Esophagus squamous epithelium (tissue), 5 donors: Measurements from ENCODE around the gene RIPK3. TPM values are rescaled to one million over a fixed set of nuclear protein-coding genes. Genes with fewer than 3 reads are reported as not detected.
"Not testable (repeated sequence)": the region's sequence is repeated elsewhere in the genome, so short reads cannot be mapped to it uniquely, and the experiment has no call there.

Experiments
- DNase-seq: peaks from one replicate; lab custom pipeline; 2025; lab: John Stamatoyannopoulos, UW
- H3K27ac ChIP-seq, 4 donors: fragments of 200-600 bp; sonication (generic); one replicate each; pipeline ENCODE4 v1.5.1; 2016 to 2019; ENCODE audit warnings: mild to moderate bottlenecking in 1 of 4
- H3K27me3 ChIP-seq, 4 donors: fragments of 200-600 bp; sonication (generic); 1 replicate in 3 of 4; 2 replicates in 1 of 4; pipeline versions ENCODE4 v1.5.1 to v1.6.0; 2017 to 2021; ENCODE audit warnings: antibody characterized with exemption in 1 of 4
- H3K36me3 ChIP-seq, 3 donors: fragments of 200-600 bp; sonication (generic); one replicate each; pipeline ENCODE4 v1.5.1; 2016 to 2019
- H3K4me1 ChIP-seq, 3 donors: fragments of 200-600 bp; sonication (generic); one replicate each; pipeline ENCODE4 v1.5.1; 2017 to 2019
- H3K4me3 ChIP-seq, 4 donors: fragments of 200-600 bp; sonication (generic); 1 replicate in 3 of 4; 2 replicates in 1 of 4; pipeline ENCODE4 v1.5.1; 2016 to 2019; ENCODE audit warnings: mild to moderate bottlenecking in 2 of 4, moderate library complexity in 1 of 4
- H3K9me3 ChIP-seq, 3 donors: fragments of 200-600 bp; sonication (generic); one replicate each; pipeline ENCODE4 v1.5.1; 2016 to 2019
- POLR2A ChIP-seq, 4 donors: fragments of 450-650 bp; IDR thresholded peaks; one replicate each; pipeline ENCODE4 v1.6.1; 2017; ENCODE audit warnings: antibody characterized with exemption in 4 of 4, mild to moderate bottlenecking in 4 of 4, moderate library complexity in 3 of 4
- WGBS, 2 donors: methylation state at CpG; one replicate each; pipeline ENCODE4 v1.1.5; 2018; 5-methylcytosine and 5-hydroxymethylcytosine counted together
- intact Hi-C: fragments of 100-400 bp; cut with DNase I; formaldehyde crosslinking; loops from one replicate; pipeline ENCODE4 v1.15.0; 2022
- total RNA-seq, 4 donors: library from RNA; depleted of rRNA; stranded (reverse); fragments of >200 nt; gene quantifications; one replicate each; pipeline ENCODE4 v1.1.0, GENCODE V29; 2016
- TF ChIP-seq, protein P1 (sequence below), 6 experiments: fragments of 450-650 bp in 4 of 6; fragments of 200-600 bp in 2 of 6; sonication (generic) in 2 of 6; IDR thresholded peaks; one replicate each; pipeline ENCODE4 v1.5.1; 2016 to 2019; ENCODE audit warnings: antibody characterized with exemption in 6 of 6, mild to moderate bottlenecking in 4 of 6, moderate library complexity in 4 of 6
- donor health status: DM: yes; HTN: yes; CAD: no.

Gene RIPK3
- total RNA-seq, 4 donors from 2014 or later, result 10.3 to 21.4 (median 12.7) TPM

GRCh38 chr14:24362241-24362960 is 22.6 kb upstream of the RIPK3 start:
- H3K27ac ChIP-seq, result no peak overlapping the region
- intact Hi-C loops, result no loop called here
- TF ChIP-seq, protein P1, sequence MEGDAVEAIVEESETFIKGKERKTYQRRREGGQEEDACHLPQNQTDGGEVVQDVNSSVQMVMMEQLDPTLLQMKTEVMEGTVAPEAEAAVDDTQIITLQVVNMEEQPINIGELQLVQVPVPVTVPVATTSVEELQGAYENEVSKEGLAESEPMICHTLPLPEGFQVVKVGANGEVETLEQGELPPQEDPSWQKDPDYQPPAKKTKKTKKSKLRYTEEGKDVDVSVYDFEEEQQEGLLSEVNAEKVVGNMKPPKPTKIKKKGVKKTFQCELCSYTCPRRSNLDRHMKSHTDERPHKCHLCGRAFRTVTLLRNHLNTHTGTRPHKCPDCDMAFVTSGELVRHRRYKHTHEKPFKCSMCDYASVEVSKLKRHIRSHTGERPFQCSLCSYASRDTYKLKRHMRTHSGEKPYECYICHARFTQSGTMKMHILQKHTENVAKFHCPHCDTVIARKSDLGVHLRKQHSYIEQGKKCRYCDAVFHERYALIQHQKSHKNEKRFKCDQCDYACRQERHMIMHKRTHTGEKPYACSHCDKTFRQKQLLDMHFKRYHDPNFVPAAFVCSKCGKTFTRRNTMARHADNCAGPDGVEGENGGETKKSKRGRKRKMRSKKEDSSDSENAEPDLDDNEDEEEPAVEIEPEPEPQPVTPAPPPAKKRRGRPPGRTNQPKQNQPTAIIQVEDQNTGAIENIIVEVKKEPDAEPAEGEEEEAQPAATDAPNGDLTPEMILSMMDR (IDR thresholded peaks at IDR 0.05), result no peak
- no peak for TF ChIP-seq POLR2A (IDR thresholded peaks at IDR 0.05)
- H3K9me3 ChIP-seq, result no peaks in the 10 kb centered on the region
- H3K4me3 ChIP-seq, result no peak overlapping the region
- peaks cover 0 to 4% (median 0%) of the 10 kb centered on the region in 4 donors for H3K27me3 ChIP-seq
- peaks cover 14 to 27% (median 16%) of the 10 kb centered on the region in 3 donors for H3K4me1 ChIP-seq
- 36 to 53% methylated on average over 2 of the region's 2 CpGs for WGBS, 2 donors
- no peak for DNase-seq
- H3K36me3 ChIP-seq, result no peaks in the 10 kb centered on the region

- no peaks in the 10 kb centered on the region for H3K9me3 ChIP-seq
- no peaks in the 10 kb centered on the region for H3K36me3 ChIP-seq
- intact Hi-C loops, result no loop called here
- no peak for DNase-seq
- 75 to 91% methylated on average over 2 of the region's 2 CpGs for WGBS, 2 donors
- no peak for TF ChIP-seq POLR2A (IDR thresholded peaks at IDR 0.05)
- TF ChIP-seq, protein P1 (IDR thresholded peaks at IDR 0.05), result no peak
- H3K4me1 ChIP-seq, result peaks cover 6 to 16% (median 13%) of the 10 kb centered on the region in 3 donors
- no peak overlapping the region for H3K27ac ChIP-seq
- H3K4me3 ChIP-seq, result no peak overlapping the region
- H3K27me3 ChIP-seq, result no peaks in the 10 kb centered on the region
Measured at GRCh38 chr14:24361326-24361725, 21.5 kb upstream of the RIPK3 start.

DNA sequence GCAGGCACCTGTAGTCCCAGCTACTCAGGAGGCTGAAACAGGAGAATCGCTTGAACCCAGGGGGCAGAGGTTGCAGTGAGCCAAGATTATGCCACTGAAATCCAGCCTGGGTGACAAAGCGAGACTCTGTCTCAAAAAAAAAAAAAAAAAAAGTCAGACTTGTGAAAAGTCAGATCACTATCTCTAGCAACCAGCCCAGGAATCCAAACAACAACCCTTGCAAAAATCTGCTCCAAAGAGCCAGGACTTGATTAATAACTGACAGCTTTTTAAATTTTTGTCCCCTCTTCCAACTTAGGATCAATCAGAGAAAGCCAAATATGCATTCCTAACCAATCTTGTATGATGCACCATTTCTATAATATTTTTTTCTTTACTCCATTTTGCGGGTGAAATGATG is 20.5 kb upstream of the RIPK3 start:
- intact Hi-C loops, result no loop called here

DNA sequence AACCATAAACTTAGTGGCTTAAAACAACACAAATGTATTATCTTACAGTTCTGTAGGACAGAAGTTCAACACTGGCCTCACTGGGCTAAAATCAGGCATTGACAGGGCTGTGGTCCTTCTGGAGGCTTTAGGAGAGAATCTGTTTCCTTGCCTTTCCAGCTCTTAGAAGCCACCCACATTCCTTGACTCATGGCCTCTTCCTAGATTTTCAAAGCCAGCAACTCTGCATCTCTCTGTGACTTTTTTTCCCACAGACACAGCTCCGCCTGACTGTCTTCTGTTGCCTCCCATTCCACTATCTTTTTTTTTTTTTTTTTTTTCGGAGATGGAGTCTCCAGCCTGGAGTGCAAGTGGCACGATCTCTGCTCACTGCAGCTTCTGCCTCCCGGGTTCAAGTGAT is 16.4 kb upstream of the RIPK3 start:
- peaks cover 0 to 3% (median 0%) of the 10 kb centered on the region in 4 donors for H3K27me3 ChIP-seq
- no peak overlapping the region for H3K4me3 ChIP-seq
- no peaks in the 10 kb centered on the region for H3K36me3 ChIP-seq
- H3K27ac ChIP-seq, result no peak overlapping the region
- peaks cover 0 to 13% (median 12%) of the 10 kb centered on the region in 3 donors for H3K4me1 ChIP-seq
- intact Hi-C loops, result no loop called here
- TF ChIP-seq, protein P1 (IDR thresholded peaks at IDR 0.05), result no peak
- TF ChIP-seq POLR2A (IDR thresholded peaks at IDR 0.05), result no peak
- 89 to 94% methylated on average over 4 of the region's 4 CpGs for WGBS, 2 donors
- DNase-seq, result no peak
- H3K9me3 ChIP-seq, result no peaks in the 10 kb centered on the region

More for the DNA sequence above, 20.5 kb upstream of the RIPK3 start:
- Histone ChIP-seq H3K27me3 (no peaks in the 10 kb centered on the region), H3K9me3 (no peaks in the 10 kb centered on the region), H3K36me3 (no peaks in the 10 kb centered on the region), H3K27ac (no peak overlapping the region), H3K4me3 (no peak overlapping the region), H3K4me1 (peaks cover 0 to 6% (median 3%) of the 10 kb centered on the region in 3 donors)
- 85 to 95% methylated on average over 3 of the region's 3 CpGs for WGBS, 2 donors
- DNase-seq, result no peak
- TF ChIP-seq, protein P1 (IDR thresholded peaks at IDR 0.05), result no peak
- no peak for TF ChIP-seq POLR2A (IDR thresholded peaks at IDR 0.05)

- H3K4me3 ChIP-seq, result no peak overlapping the region
- WGBS, 2 donors, result 70 to 72% methylated on average over 6 to 7 of the region's 7 CpGs
- intact Hi-C loops, result no loop called here
- DNase-seq, result no peak
- peaks cover 0 to 13% (median 12%) of the 10 kb centered on the region in 3 donors for H3K4me1 ChIP-seq
- H3K36me3 ChIP-seq, result no peaks in the 10 kb centered on the region
- no peaks in the 10 kb centered on the region for H3K9me3 ChIP-seq
- TF ChIP-seq, protein P1 (IDR thresholded peaks at IDR 0.05), result no peak
- TF ChIP-seq POLR2A (IDR thresholded peaks at IDR 0.05), result no peak
- H3K27me3 ChIP-seq, result peaks cover 0 to 3% (median 0%) of the 10 kb centered on the region in 4 donors
- H3K27ac ChIP-seq, result no peak overlapping the region
Measured at GRCh38 chr14:24355009-24355408, 15.2 kb upstream of the RIPK3 start.

- intact Hi-C loops, H3K4me3 ChIP-seq, H3K9me3 ChIP-seq, H3K36me3 ChIP-seq, DNase-seq, H3K27me3 ChIP-seq: not testable (repeated sequence)
- WGBS, 2 donors, result 73 to 74% methylated on average over 3 of the region's 3 CpGs
- peaks cover 0 to 13% (median 12%) of the 10 kb centered on the region in 3 donors for H3K4me1 ChIP-seq
- H3K27ac ChIP-seq, result peak overlapping the region in 2 of 4 donors; percentile 55 to 60
Measured at GRCh38 chr14:24354482-24354825, 14.7 kb upstream of the RIPK3 start.
